SK-N-SH (cell line): ENCODE data around the gene USP22. TPM values are rescaled to one million over a fixed set of nuclear protein-coding genes. Genes with fewer than 3 reads are reported as not detected.

Experiments used
- CTCF ChIA-PET: fragments of 300-600, 350-600 bp; formaldehyde crosslinking; extraction: SDS; loops from one replicate; lab custom pipeline; 2021; lab: Yijun Ruan, JAX
- POLR2A ChIA-PET: fragments of 350-600 bp; sonication (Branson Sonifier 250); formaldehyde crosslinking; extraction: SDS; loops from one replicate; lab custom pipeline; 2020; ENCODE audit warnings: antibody characterized with exemption, inconsistent platforms; lab: Yijun Ruan, JAX
- DNase-seq: peaks from one replicate; pipeline ENCODE4 v3.0.0; 2012
- H2AFZ ChIP-seq: fragments of 200-600 bp; sonication (generic); 2 replicates; pipeline ENCODE4 v1.8.1; 2016; ENCODE audit warnings: antibody characterized with exemption, mild to moderate bottlenecking, low read depth
- H3F3A ChIP-seq: fragments of 200-600 bp; sonication (generic); replicated peaks from 2 replicates; pipeline ENCODE3; 2016; ENCODE audit warnings: antibody characterized with exemption, mild to moderate bottlenecking; ENCODE audit not compliant: insufficient read depth
- H3K27ac ChIP-seq, 2 experiments: fragments of 200-500 bp in 1 of 2; fragments of 200-600 bp in 1 of 2; sonication (Bioruptor generic) in 1 of 2; sonication (generic), shearing (Covaris generic) in 1 of 2; 2 replicates each; pipeline versions ENCODE4 v1.5.1 to v1.6.1; 2014 to 2016; ENCODE audit warnings: low read depth in 2 of 2, inconsistent platforms in 1 of 2, low read length in 1 of 2, mild to moderate bottlenecking in 1 of 2, mixed read lengths in 1 of 2
- H3K27me3 ChIP-seq: fragments of 200-600 bp; sonication (generic), shearing (Covaris generic); 2 replicates; pipeline ENCODE4 v1.6.1; 2016; ENCODE audit warnings: mixed run types; ENCODE audit not compliant: insufficient read depth
- H3K36me3 ChIP-seq, 2 experiments: fragments of 200-500 bp in 1 of 2; fragments of 200-600 bp in 1 of 2; sonication (Bioruptor generic) in 1 of 2; sonication (generic) in 1 of 2; replicated peaks in 1 of 2; 2 replicates each; pipeline versions ENCODE3 to v1.5.1; 2014 to 2016; ENCODE audit warnings: low read length in 1 of 2, mild to moderate bottlenecking in 1 of 2; ENCODE audit not compliant: insufficient read depth in 2 of 2, control insufficient read depth in 1 of 2
- H3K4me1 ChIP-seq, 2 experiments: fragments of 200-500 bp in 1 of 2; fragments of 200-600 bp in 1 of 2; sonication (Bioruptor generic) in 1 of 2; sonication (generic), shearing (Covaris generic) in 1 of 2; 2 replicates each; pipeline versions ENCODE4 v1.5.1 to v1.6.1; 2014 to 2016; ENCODE audit warnings: low read depth in 1 of 2, low read length in 1 of 2, mixed run types in 1 of 2; ENCODE audit not compliant: insufficient read depth in 2 of 2, control insufficient read depth in 1 of 2
- H3K4me2 ChIP-seq: fragments of 200-600 bp; sonication (generic), shearing (Covaris generic); 2 replicates; pipeline ENCODE4 v1.6.1; 2017; ENCODE audit warnings: mixed run types
- H3K4me3 ChIP-seq, 2 experiments: fragments of 200-500 bp in 1 of 2; fragments of 200-600 bp in 1 of 2; sonication (Bioruptor generic) in 1 of 2; sonication (generic), shearing (Covaris generic) in 1 of 2; 2 replicates each; pipeline versions ENCODE4 v1.5.1 to v1.8.1; 2014 to 2016; ENCODE audit warnings: low read depth in 2 of 2, inconsistent platforms in 1 of 2, low read length in 1 of 2, mild to moderate bottlenecking in 1 of 2, mixed read lengths in 1 of 2, moderate library complexity in 1 of 2
- H3K79me2 ChIP-seq: fragments of 200-600 bp; sonication (generic); 2 replicates; pipeline ENCODE4 v1.8.1; 2017; ENCODE audit warnings: mild to moderate bottlenecking; ENCODE audit not compliant: insufficient read depth
- H3K9ac ChIP-seq: fragments of 200-600 bp; sonication (generic); 2 replicates; pipeline ENCODE4 v1.6.1; 2017; ENCODE audit warnings: mixed run types
- H3K9me2 ChIP-seq: fragments of 200-600 bp; sonication (generic); 2 replicates; pipeline ENCODE4 v1.6.1; 2017; ENCODE audit warnings: mixed run types
- H3K9me3 ChIP-seq: fragments of 200-600 bp; sonication (generic); 2 replicates; pipeline ENCODE4 v1.6.1; 2017; ENCODE audit warnings: mixed run types, mild to moderate bottlenecking, moderate library complexity
- H4K20me1 ChIP-seq: fragments of 200-600 bp; sonication (generic); 2 replicates; pipeline ENCODE4 v1.6.1; 2017; ENCODE audit warnings: mild to moderate bottlenecking, mixed run types; ENCODE audit not compliant: insufficient read depth
- ELF1 ChIP-seq: IDR thresholded peaks from 2 replicates; pipeline ENCODE4 v1.4.0; 2012
- EP300 ChIP-seq, 2 experiments: IDR thresholded peaks; 2 replicates each; pipeline versions ENCODE4 v1.4.0 to v1.6.1; 2012; ENCODE audit warnings: borderline replicate concordance in 1 of 2, low read depth in 1 of 2, low read length in 1 of 2
- FOSL2 ChIP-seq: IDR thresholded peaks from 2 replicates; pipeline ENCODE4 v1.4.0; 2012; ENCODE audit warnings: low read depth, mild to moderate bottlenecking, moderate library complexity, borderline replicate concordance
- FOXJ3 ChIP-seq: sonication (generic); formaldehyde crosslinking; IDR thresholded peaks from 2 replicates; pipeline ENCODE4 v1.5.1; 2020; ENCODE audit warnings: mild to moderate bottlenecking, missing genetic modification reagents
- GABPA ChIP-seq: IDR thresholded peaks from 2 replicates; pipeline ENCODE4 v1.4.0; 2012; ENCODE audit warnings: low read depth, mild to moderate bottlenecking
- JUND ChIP-seq: IDR thresholded peaks from 2 replicates; pipeline ENCODE4 v1.4.0; 2012
- MAX ChIP-seq: IDR thresholded peaks from 2 replicates; pipeline ENCODE4 v1.4.0; 2012; ENCODE audit warnings: low read depth
- NRF1 ChIP-seq: IDR thresholded peaks from 2 replicates; pipeline ENCODE4 v1.6.1; 2012; ENCODE audit warnings: low read depth, mild to moderate bottlenecking, low read length
- PBX3 ChIP-seq: IDR thresholded peaks from 2 replicates; pipeline ENCODE4; 2012
- POLR2AphosphoS5 ChIP-seq: IDR thresholded peaks from 2 replicates; pipeline ENCODE4 v1.6.1; 2012; ENCODE audit warnings: low read depth, low read length
- RCOR1 ChIP-seq: fragments of 150-350 bp; IDR thresholded peaks from 2 replicates; pipeline ENCODE4 v1.6.1; 2017; ENCODE audit warnings: antibody characterized with exemption, low read length
- RFX5 ChIP-seq: IDR thresholded peaks from 2 replicates; pipeline ENCODE4 v1.6.1; 2012; ENCODE audit warnings: mild to moderate bottlenecking, improper control_type of control experiment, low read length
- RXRA ChIP-seq: IDR thresholded peaks from 2 replicates; pipeline ENCODE4 v1.4.0; 2012; ENCODE audit warnings: low read depth, mild to moderate bottlenecking, borderline replicate concordance
- TCF12 ChIP-seq: IDR thresholded peaks from 2 replicates; pipeline ENCODE4 v1.4.0; 2012
- YY1 ChIP-seq: IDR thresholded peaks from 2 replicates; pipeline ENCODE4 v1.4.0; 2012; ENCODE audit warnings: low read depth, mild to moderate bottlenecking
- ZBTB33 ChIP-seq: IDR thresholded peaks from 2 replicates; pipeline ENCODE4 v1.4.0; 2012; ENCODE audit warnings: low read depth, borderline replicate concordance
- WGBS: methylation state at CpG from one replicate; pipeline ENCODE4 v1.1.6; 2017; ENCODE audit warnings: low lambda C conversion rate; 5-methylcytosine and 5-hydroxymethylcytosine counted together
- polyA plus RNA-seq, 3 experiments: library from polyadenylated mRNA; depleted of rRNA; stranded (reverse); fragments of >200 nt; gene quantifications; 2 replicates each; pipeline ENCODE4 v1.2.3, GENCODE V29; 2012
- TF ChIP-seq, protein P1 (sequence below): IDR thresholded peaks from 2 replicates; pipeline ENCODE4 v1.4.0; 2012; ENCODE audit warnings: low read depth, borderline replicate concordance
- TF ChIP-seq, protein P2 (sequence below): fragments of 150-350 bp; IDR thresholded peaks from 2 replicates; pipeline ENCODE4 v1.6.1; 2016; ENCODE audit warnings: mild to moderate bottlenecking, low read depth, low read length

The USP22 gene
- polyA plus RNA-seq, 1 of the 3 experiments (the other 2 are of a cell fraction), result 142 TPM

DNA sequence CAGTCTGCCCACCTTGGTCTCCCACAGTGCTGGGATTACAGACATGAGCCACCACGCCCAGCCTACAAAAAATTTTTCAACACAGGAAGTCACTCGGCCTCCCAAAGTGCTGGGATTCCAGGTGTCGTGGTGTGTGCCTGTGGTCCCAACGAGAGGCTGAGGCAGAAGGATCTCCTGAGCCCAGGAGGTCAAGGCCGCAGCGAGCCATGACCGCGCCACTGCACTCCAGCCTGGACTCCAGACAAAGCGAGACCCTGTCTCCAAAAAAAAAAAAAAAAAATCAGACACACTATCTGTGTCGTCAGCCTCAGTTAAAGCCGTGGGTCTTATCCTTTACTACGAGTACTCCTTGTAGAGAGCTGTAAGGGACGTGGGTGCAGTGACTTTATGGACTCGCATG is 15.8 kb downstream of the USP22 start:
- Histone ChIP-seq H3K79me2 (peaks cover 98% of the 10 kb centered on the region), H3K4me1 (peaks cover 0 to 4% of the 10 kb centered on the region in 2 experiments; a peak in 2 of 4 replicates), H3F3A (peaks cover 22% of the 10 kb centered on the region), H3K27ac (no peak overlapping the region), H3K27me3 (no peaks in the 10 kb centered on the region), H3K9me3 (no peaks in the 10 kb centered on the region), H3K9ac (no peak overlapping the region), H4K20me1 (peaks cover 100% of the 10 kb centered on the region), H3K9me2 (no peaks in the 10 kb centered on the region), H3K4me3 (no peak overlapping the region), H2AFZ (no peak overlapping the region), H3K4me2 (no peak overlapping the region), H3K36me3 (peaks cover 35 to 59% of the 10 kb centered on the region in 2 experiments)
- no peak for DNase-seq
- ChIA-PET CTCF (interaction anchor here (0.6 to 0.9 kb wide), 2 partner anchors 14 to 51 kb away, joined by 3 read pairs; no protein-coding TSS in a partner anchor), POLR2A (interaction anchor here (1.2 kb wide), 1 partner anchor 22 kb away, joined by 3 read pairs; no protein-coding TSS in a partner anchor)
- TF ChIP-seq FOXJ3 (CRISPR knock-in tag) (no peak), GABPA (no peak), NRF1 (no peak), TCF12 (no peak), RXRA (no peak), RFX5 (no peak), EP300 (IDR thresholded peaks at IDR 0.05; ENCODE audit: borderline replicate concordance in 1 of 2, low read depth in 1 of 2, low read length in 1 of 2) (no peak), ELF1 (no peak), ZBTB33 (no peak), PBX3 (no peak), POLR2AphosphoS5 (no peak), MAX (no peak), JUND (no peak), FOSL2 (no peak), YY1 (no peak), RCOR1 (no peak)
- TF ChIP-seq, protein P1, sequence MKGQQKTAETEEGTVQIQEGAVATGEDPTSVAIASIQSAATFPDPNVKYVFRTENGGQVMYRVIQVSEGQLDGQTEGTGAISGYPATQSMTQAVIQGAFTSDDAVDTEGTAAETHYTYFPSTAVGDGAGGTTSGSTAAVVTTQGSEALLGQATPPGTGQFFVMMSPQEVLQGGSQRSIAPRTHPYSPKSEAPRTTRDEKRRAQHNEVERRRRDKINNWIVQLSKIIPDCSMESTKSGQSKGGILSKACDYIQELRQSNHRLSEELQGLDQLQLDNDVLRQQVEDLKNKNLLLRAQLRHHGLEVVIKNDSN, result no peak
- TF ChIP-seq, protein P2, sequence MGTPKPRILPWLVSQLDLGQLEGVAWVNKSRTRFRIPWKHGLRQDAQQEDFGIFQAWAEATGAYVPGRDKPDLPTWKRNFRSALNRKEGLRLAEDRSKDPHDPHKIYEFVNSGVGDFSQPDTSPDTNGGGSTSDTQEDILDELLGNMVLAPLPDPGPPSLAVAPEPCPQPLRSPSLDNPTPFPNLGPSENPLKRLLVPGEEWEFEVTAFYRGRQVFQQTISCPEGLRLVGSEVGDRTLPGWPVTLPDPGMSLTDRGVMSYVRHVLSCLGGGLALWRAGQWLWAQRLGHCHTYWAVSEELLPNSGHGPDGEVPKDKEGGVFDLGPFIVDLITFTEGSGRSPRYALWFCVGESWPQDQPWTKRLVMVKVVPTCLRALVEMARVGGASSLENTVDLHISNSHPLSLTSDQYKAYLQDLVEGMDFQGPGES, result no peak
- WGBS, result 98% methylated on average over 14 of the region's 14 CpGs
